ENCODE results near the gene ADAMTS17.

DNA sequence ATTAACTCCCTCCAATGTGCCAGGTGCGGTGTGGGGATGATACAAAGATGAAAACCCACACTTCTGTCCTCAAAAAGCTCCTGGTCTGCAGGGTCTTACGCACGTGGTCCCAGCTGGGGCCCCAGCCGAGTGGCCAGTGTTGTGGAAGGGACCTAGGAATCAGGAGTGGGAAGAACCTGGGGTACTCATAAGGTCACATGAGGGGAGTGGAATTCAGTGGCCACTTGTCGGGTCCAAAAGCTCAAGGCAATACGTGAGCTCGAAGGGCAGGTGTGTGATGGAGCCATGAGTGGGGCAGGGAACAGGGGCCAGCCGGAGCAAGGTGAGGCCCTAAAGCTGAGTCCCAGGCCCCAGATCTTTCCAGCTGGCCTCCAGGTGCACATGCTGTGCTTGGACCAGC is 348.5 kb downstream of the ADAMTS17 start:
- TF ChIP-seq EZH2 (IDR thresholded peaks at IDR 0.05; ENCODE audit: low read depth): no peak
- TF ChIP-seq, protein P1, sequence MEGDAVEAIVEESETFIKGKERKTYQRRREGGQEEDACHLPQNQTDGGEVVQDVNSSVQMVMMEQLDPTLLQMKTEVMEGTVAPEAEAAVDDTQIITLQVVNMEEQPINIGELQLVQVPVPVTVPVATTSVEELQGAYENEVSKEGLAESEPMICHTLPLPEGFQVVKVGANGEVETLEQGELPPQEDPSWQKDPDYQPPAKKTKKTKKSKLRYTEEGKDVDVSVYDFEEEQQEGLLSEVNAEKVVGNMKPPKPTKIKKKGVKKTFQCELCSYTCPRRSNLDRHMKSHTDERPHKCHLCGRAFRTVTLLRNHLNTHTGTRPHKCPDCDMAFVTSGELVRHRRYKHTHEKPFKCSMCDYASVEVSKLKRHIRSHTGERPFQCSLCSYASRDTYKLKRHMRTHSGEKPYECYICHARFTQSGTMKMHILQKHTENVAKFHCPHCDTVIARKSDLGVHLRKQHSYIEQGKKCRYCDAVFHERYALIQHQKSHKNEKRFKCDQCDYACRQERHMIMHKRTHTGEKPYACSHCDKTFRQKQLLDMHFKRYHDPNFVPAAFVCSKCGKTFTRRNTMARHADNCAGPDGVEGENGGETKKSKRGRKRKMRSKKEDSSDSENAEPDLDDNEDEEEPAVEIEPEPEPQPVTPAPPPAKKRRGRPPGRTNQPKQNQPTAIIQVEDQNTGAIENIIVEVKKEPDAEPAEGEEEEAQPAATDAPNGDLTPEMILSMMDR (conservative IDR thresholded peaks at IDR 0.05): no peak
